Keratinocyte (primary cell): ENCODE data around the gene CD300C. TPM values are rescaled to one million over a fixed set of nuclear protein-coding genes. Genes with fewer than 3 reads are reported as not detected.
"Not testable (repeated sequence)": the region's sequence is repeated elsewhere in the genome, so short reads cannot be mapped to it uniquely, and the experiment has no call there.

ENCODE experiments used
- DNase-seq: peaks from one replicate; pipeline ENCODE4 v3.0.0-alpha.2; 2011; ENCODE audit warnings: low read depth, missing footprints, low spot score
- FAIRE-seq: peaks from 2 replicates; lab custom pipeline; 2011; peaks lifted over from hg19 to GRCh38; lab: Jason Lieb, UNC
- H2AFZ ChIP-seq: 2 replicates; pipeline ENCODE4 v1.6.0; 2012; ENCODE audit warnings: low read length, control low read depth, inconsistent platforms; ENCODE audit not compliant: control insufficient read depth
- H3K27ac ChIP-seq: 2 replicates; pipeline ENCODE4 v1.5.1; 2011; ENCODE audit warnings: low read length; ENCODE audit not compliant: control insufficient read depth, insufficient read depth
- H3K27me3 ChIP-seq: 3 replicates; pipeline ENCODE4 v1.6.0; 2011; ENCODE audit warnings: low read length; ENCODE audit not compliant: control insufficient read depth, insufficient read depth; ENCODE audit errors: extremely low read depth
- H3K36me3 ChIP-seq, 2 experiments: 2 replicates in 1 of 2; 3 replicates in 1 of 2; pipeline ENCODE4 v1.5.1; 2011; ENCODE audit warnings: low read length in 2 of 2, mild to moderate bottlenecking in 1 of 2; ENCODE audit not compliant: control insufficient read depth in 2 of 2, insufficient read depth in 2 of 2; ENCODE audit errors: extremely low read depth in 1 of 2
- H3K4me1 ChIP-seq: 3 replicates; pipeline ENCODE4 v1.5.1; 2011; ENCODE audit warnings: low read length; ENCODE audit not compliant: control insufficient read depth, insufficient read depth; ENCODE audit errors: extremely low read depth
- H3K4me2 ChIP-seq: 3 replicates; pipeline ENCODE4 v1.6.0; 2011; ENCODE audit warnings: low read depth, low read length; ENCODE audit not compliant: control insufficient read depth, insufficient read depth; ENCODE audit errors: extremely low read depth
- H3K4me3 ChIP-seq, 3 experiments: fragments of 200-600 bp in 1 of 3; sonication (generic) in 1 of 3; 2 replicates in 2 of 3; 3 replicates in 1 of 3; pipeline ENCODE4 v1.5.1; 2011 to 2016; ENCODE audit warnings: low read length in 3 of 3, mild to moderate bottlenecking in 3 of 3, control low read depth in 2 of 3, inconsistent platforms in 1 of 3, low read depth in 1 of 3, mixed read lengths in 1 of 3, mixed run types in 1 of 3, moderate library complexity in 1 of 3; ENCODE audit not compliant: control insufficient read depth in 2 of 3, insufficient read depth in 2 of 3; ENCODE audit errors: extremely low read depth in 1 of 3
- H3K79me2 ChIP-seq: 2 replicates; pipeline ENCODE4 v1.6.0; 2012; ENCODE audit warnings: low read length; ENCODE audit not compliant: control insufficient read depth, insufficient read depth
- H3K9ac ChIP-seq: 3 replicates; pipeline ENCODE4 v1.6.0; 2011; ENCODE audit warnings: low read length; ENCODE audit not compliant: control insufficient read depth, insufficient read depth; ENCODE audit errors: extremely low read depth
- H3K9me1 ChIP-seq: 3 replicates; pipeline ENCODE4 v1.6.0; 2011; ENCODE audit warnings: low read length; ENCODE audit not compliant: control insufficient read depth, insufficient read depth; ENCODE audit errors: extremely low read depth
- H3K9me3 ChIP-seq: 2 replicates; pipeline ENCODE4 v1.5.1; 2012; ENCODE audit warnings: low read depth, low read length; ENCODE audit not compliant: control insufficient read depth
- H4K20me1 ChIP-seq: 3 replicates; pipeline ENCODE4 v1.6.0; 2011; ENCODE audit warnings: low read length; ENCODE audit not compliant: control insufficient read depth, insufficient read depth; ENCODE audit errors: extremely low read depth
- EZH2 ChIP-seq: IDR thresholded peaks from one replicate; pipeline ENCODE4 v1.6.1; 2012; ENCODE audit warnings: inconsistent platforms, mild to moderate bottlenecking, low read length, moderate library complexity
- dilution Hi-C: fragments of 300-500 bp; cut with MboI; formaldehyde crosslinking; loops from one replicate; pipeline ENCODE4 v1.7.0; 2020; ENCODE audit warnings: low sequenced_read_pairs; ENCODE audit not compliant: extremely low pct_ligation_motif_present
- polyA plus RNA-seq, 5 experiments: library from polyadenylated mRNA; depleted of rRNA in 3 of 5; stranded (reverse) in 3 of 5; stranded (forward) in 1 of 5; unstranded in 1 of 5; fragments of >200 nt; gene quantifications; 1 replicate in 1 of 5; 2 replicates in 3 of 5; 3 replicates in 1 of 5; pipeline versions ENCODE4 v1.2.1 to v1.2.3, GENCODE V29; 2011 to 2012; ENCODE audit warnings: missing spikeins in 2 of 5, low read depth in 1 of 5, low replicate concordance in 1 of 5
- TF ChIP-seq, protein P1 (sequence below), 3 experiments: IDR thresholded peaks in 1 of 3; conservative IDR thresholded peaks in 1 of 3; optimal IDR thresholded peaks in 1 of 3; 2 replicates in 2 of 3; 3 replicates in 1 of 3; pipeline versions ENCODE3 to v1.5.1; 2011; ENCODE audit warnings: low read length in 3 of 3, mild to moderate bottlenecking in 3 of 3, moderate library complexity in 2 of 3, control low read depth in 1 of 3, inconsistent platforms in 1 of 3; ENCODE audit not compliant: insufficient read depth in 2 of 3; ENCODE audit errors: extremely low read depth in 1 of 3

CD300C gene
- polyA plus RNA-seq, 1 donor (not counting 4 experiments of a cell fraction or from before 2014, with no cell fraction given), result not detected

DNA sequence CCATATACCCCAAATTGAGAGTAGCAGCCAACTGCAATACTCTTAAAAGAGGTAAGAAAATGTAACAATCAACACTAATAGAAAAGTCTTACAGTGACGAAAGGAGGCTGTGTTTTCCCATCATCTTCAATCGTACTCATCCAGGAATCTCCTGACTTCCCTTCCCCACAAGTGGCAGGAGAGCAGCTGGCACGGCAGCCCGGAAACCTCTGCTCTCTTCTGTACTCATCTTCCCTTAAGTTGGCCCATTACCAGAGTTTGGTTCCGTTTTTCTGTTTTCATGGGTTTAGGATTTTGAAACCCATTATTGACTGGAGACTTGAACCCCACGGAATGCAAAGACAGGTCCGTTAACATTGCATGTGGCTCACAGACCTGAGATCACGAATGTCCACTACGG, 33.1 kb upstream of the CD300C start:
- peaks cover 5% of the 10 kb centered on the region for H3K27me3 ChIP-seq
- dilution Hi-C loops, result no loop called here
- H3K9ac ChIP-seq, result no peak overlapping the region
- H3K36me3 ChIP-seq, result no peaks in the 10 kb centered on the region
- H3K4me3 ChIP-seq, result no peak overlapping the region
- no peak overlapping the region for H2AFZ ChIP-seq
- H3K4me2 ChIP-seq, result no peak overlapping the region
- no peaks in the 10 kb centered on the region for H3K9me3 ChIP-seq
- H3K9me1 ChIP-seq, result no peaks in the 10 kb centered on the region
- no peak for TF ChIP-seq EZH2
- TF ChIP-seq, protein P1, sequence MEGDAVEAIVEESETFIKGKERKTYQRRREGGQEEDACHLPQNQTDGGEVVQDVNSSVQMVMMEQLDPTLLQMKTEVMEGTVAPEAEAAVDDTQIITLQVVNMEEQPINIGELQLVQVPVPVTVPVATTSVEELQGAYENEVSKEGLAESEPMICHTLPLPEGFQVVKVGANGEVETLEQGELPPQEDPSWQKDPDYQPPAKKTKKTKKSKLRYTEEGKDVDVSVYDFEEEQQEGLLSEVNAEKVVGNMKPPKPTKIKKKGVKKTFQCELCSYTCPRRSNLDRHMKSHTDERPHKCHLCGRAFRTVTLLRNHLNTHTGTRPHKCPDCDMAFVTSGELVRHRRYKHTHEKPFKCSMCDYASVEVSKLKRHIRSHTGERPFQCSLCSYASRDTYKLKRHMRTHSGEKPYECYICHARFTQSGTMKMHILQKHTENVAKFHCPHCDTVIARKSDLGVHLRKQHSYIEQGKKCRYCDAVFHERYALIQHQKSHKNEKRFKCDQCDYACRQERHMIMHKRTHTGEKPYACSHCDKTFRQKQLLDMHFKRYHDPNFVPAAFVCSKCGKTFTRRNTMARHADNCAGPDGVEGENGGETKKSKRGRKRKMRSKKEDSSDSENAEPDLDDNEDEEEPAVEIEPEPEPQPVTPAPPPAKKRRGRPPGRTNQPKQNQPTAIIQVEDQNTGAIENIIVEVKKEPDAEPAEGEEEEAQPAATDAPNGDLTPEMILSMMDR (optimal IDR thresholded peaks at IDR 0.05 in 1 of 3, IDR thresholded peaks at IDR 0.05 in 1 of 3, conservative IDR thresholded peaks at IDR 0.05 in 1 of 3; ENCODE audit: extremely low read depth in 1 of 3, insufficient read depth in 2 of 3, low read length in 3 of 3), result no peak
- H4K20me1 ChIP-seq, result no peaks in the 10 kb centered on the region
- FAIRE-seq, result no peak
- no peaks in the 10 kb centered on the region for H3K4me1 ChIP-seq
- H3K27ac ChIP-seq, result no peak overlapping the region
- H3K79me2 ChIP-seq, result no peaks in the 10 kb centered on the region
- no peak for DNase-seq

DNA sequence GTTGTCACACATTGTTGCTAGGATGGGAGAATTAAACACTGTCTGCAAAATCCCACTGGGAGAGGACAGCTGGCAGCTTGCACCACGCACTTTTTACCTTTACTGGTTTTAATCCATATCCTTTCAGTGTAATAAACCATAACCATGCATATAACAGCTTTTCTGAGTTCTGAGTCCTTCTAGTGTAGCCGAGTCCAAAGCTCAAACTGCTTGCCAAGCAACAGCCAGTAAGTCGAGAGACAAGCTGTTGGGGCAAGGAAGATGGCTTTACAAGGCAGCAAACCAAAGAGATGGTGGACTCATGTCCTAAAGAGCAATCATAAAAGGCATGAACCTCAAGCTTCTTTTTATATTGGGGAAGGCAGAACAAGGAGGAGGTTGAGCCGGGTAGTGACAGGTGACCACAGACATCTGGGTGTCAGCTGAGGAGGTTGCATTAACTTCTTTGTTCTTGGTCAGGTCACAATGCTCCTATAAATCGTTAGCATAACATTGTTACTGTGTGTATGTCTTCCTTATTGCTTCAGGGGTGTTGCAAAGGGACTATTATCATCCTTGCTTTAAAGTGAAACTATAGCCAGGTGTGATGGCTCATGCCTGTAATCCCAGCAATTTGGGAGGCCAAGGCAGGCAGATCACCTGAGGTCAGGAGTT, 28.7 kb upstream of the CD300C start:
- dilution Hi-C loops, result no loop called here
- Histone ChIP-seq H3K4me2 (no peak overlapping the region), H3K79me2 (no peaks in the 10 kb centered on the region), H4K20me1 (no peaks in the 10 kb centered on the region), H3K9me3 (no peaks in the 10 kb centered on the region), H2AFZ (no peak overlapping the region), H3K4me1 (peaks cover 9% of the 10 kb centered on the region), H3K27ac (no peak overlapping the region), H3K36me3 (no peaks in the 10 kb centered on the region), H3K4me3 (no peak overlapping the region), H3K9me1 (no peaks in the 10 kb centered on the region), H3K27me3 (peaks cover 5% of the 10 kb centered on the region), H3K9ac (no peak overlapping the region)
- TF ChIP-seq, protein P1 (optimal IDR thresholded peaks at IDR 0.05 in 1 of 3, IDR thresholded peaks at IDR 0.05 in 1 of 3, conservative IDR thresholded peaks at IDR 0.05 in 1 of 3; ENCODE audit: extremely low read depth in 1 of 3, insufficient read depth in 2 of 3, low read length in 3 of 3), result no peak
- no peak for TF ChIP-seq EZH2
- DNase-seq (no peak), FAIRE-seq (no peak)

DNA sequence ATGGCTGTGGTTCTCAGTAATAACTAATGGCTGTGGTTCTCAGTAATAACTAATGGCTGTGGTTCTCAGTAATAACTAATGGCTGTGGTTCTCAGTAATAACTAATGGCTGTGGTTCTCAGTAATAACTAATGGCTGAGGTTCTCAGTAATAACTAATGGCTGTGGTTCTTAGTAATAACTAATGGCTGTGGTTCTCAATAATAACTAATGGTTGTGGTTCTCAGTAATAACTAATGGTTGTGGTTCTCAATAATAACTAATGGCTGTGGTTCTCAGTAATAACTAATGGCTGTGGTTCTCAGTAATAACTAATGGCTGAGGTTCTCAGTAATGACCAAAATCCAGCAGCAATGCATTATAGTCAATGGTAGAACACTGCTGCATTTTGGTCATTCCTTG, 27.7 kb upstream of the CD300C start:
- H2AFZ ChIP-seq, H3K79me2 ChIP-seq, DNase-seq, H4K20me1 ChIP-seq, H3K9me3 ChIP-seq, H3K27ac ChIP-seq, H3K9me1 ChIP-seq, H3K27me3 ChIP-seq, dilution Hi-C loops, H3K4me3 ChIP-seq, FAIRE-seq, H3K9ac ChIP-seq, H3K4me2 ChIP-seq, H3K36me3 ChIP-seq: not testable (repeated sequence)
- peaks cover 16% of the 10 kb centered on the region for H3K4me1 ChIP-seq
